A549 treated with DMSO at 1 μM for 4 hours (cell line): ENCODE data around the gene KRTAP19-7. TPM values are rescaled to one million over a fixed set of nuclear protein-coding genes. Genes with fewer than 3 reads are reported as not detected.

Experiments used
- total RNA-seq: library from RNA; stranded (reverse); fragments of 200-300 nt; extraction: Qiagen RNA extraction; gene quantifications from 5 replicates; pipeline ENCODE4 v1.2.3, GENCODE V29; 2022; ENCODE audit warnings: low read depth

Gene KRTAP19-7
- total RNA-seq = not detected in 5 replicates

GRCh38 chr21:30561264-30561895, at the start of gene KRTAP19-7:
Gene KRTAP19-7 (minus strand): TSS chr21:30561314. CDS start chr21:30561289, 25 bp downstream.

GRCh38 chr21:30600787-30601186, 39.7 kb upstream of the KRTAP19-7 start, which contains the start of gene KRTAP22-1:
Gene KRTAP22-1 (plus strand): TSS chr21:30601087.

GRCh38 chr21:30598802-30599201, 37.7 kb upstream of the KRTAP19-7 start, which contains the start of gene KRTAP6-2:
Gene KRTAP6-2 (minus strand): TSS chr21:30598902. CDS start chr21:30598874, 28 bp downstream.

GRCh38 chr21:30592140-30592539, 31.0 kb upstream of the KRTAP19-7 start, which contains the start of gene KRTAP6-3:
Gene KRTAP6-3 (plus strand): TSS chr21:30592440. CDS start chr21:30592446, 6 bp downstream.

GRCh38 chr21:30590297-30590696, 29.2 kb upstream of the KRTAP19-7 start, which contains the start of gene KRTAP22-2:
Gene KRTAP22-2 (minus strand): TSS chr21:30590397.

GRCh38 chr21:30541764-30542163, 19.4 kb downstream of the KRTAP19-7 start, which contains the start of gene KRTAP19-6:
Gene KRTAP19-6 (minus strand): TSS chr21:30541864. CDS start chr21:30541833, 31 bp downstream.

Other genes with a start within 250 kb of the KRTAP19-7 start
- gene KRTAP26-1, start 241.0 kb downstream of the KRTAP19-7 start, total RNA-seq = not detected in 5 replicates
- gene KRTAP27-1, start 223.6 kb downstream of the KRTAP19-7 start, total RNA-seq = not detected in 5 replicates
- gene KRTAP23-1, start 212.7 kb downstream of the KRTAP19-7 start, total RNA-seq = not detected in 5 replicates
- gene KRTAP13-2, start 189.0 kb downstream of the KRTAP19-7 start, total RNA-seq = not detected in 5 replicates
- gene KRTAP13-1, start 165.3 kb downstream of the KRTAP19-7 start, total RNA-seq = not detected in 5 replicates
- not detected in 5 replicates for gene KRTAP13-3, start 135.4 kb downstream of the KRTAP19-7 start, total RNA-seq
- not detected in 5 replicates for gene KRTAP13-4, start 131.1 kb downstream of the KRTAP19-7 start, total RNA-seq
- gene KRTAP15-1, start 121.0 kb downstream of the KRTAP19-7 start, total RNA-seq = not detected in 5 replicates
- gene KRTAP19-1, start 80.9 kb downstream of the KRTAP19-7 start, total RNA-seq = not detected in 5 replicates
- not detected in 5 replicates for gene KRTAP19-2, start 73.9 kb downstream of the KRTAP19-7 start, total RNA-seq
- gene KRTAP19-3, start 69.3 kb downstream of the KRTAP19-7 start, total RNA-seq = not detected in 5 replicates
- gene KRTAP19-4, start 64.1 kb downstream of the KRTAP19-7 start, total RNA-seq = not detected in 5 replicates
- gene KRTAP19-5, start 59.2 kb downstream of the KRTAP19-7 start, total RNA-seq = not detected in 5 replicates
- gene KRTAP19-6, start 19.4 kb downstream of the KRTAP19-7 start, total RNA-seq = not detected in 5 replicates
- not detected in 5 replicates for gene KRTAP22-2, start 29.1 kb upstream of the KRTAP19-7 start, total RNA-seq
- gene KRTAP6-3, start 31.1 kb upstream of the KRTAP19-7 start, total RNA-seq = not detected in 5 replicates
- gene KRTAP6-2, start 37.6 kb upstream of the KRTAP19-7 start, total RNA-seq = not detected in 5 replicates
- not detected in 5 replicates for gene KRTAP22-1, start 39.8 kb upstream of the KRTAP19-7 start, total RNA-seq
- not detected in 5 replicates for gene KRTAP6-1, start 52.6 kb upstream of the KRTAP19-7 start, total RNA-seq
- gene KRTAP20-1, start 55.1 kb upstream of the KRTAP19-7 start, total RNA-seq = not detected in 5 replicates
- gene KRTAP20-4, start 59.3 kb upstream of the KRTAP19-7 start, total RNA-seq = not detected in 5 replicates
- not detected in 5 replicates for gene KRTAP20-2, start 73.9 kb upstream of the KRTAP19-7 start, total RNA-seq
- gene KRTAP20-3, start 81.5 kb upstream of the KRTAP19-7 start, total RNA-seq = not detected in 5 replicates
- not detected in 5 replicates for gene KRTAP21-3, start 157.5 kb upstream of the KRTAP19-7 start, total RNA-seq
- not detected in 5 replicates for gene KRTAP21-2, start 185.9 kb upstream of the KRTAP19-7 start, total RNA-seq
- not detected in 5 replicates for gene KRTAP21-1, start 194.1 kb upstream of the KRTAP19-7 start, total RNA-seq